Activated CD8-positive, alpha-beta memory T cell treated with anti-CD3 and anti-CD28 coated beads, Interleukin-2, amount 10 ng/mL, durations not matched to agents 7 days and 5 days (primary cell): ENCODE data around the gene CFD. TPM values are rescaled to one million over a fixed set of nuclear protein-coding genes. Genes with fewer than 3 reads are reported as not detected.
A peak's percentile ranks its signal among the peaks of the same experiment; 100 is the strongest.
"Not testable (repeated sequence)": the region's sequence is repeated elsewhere in the genome, so short reads cannot be mapped to it uniquely, and the experiment has no call there.

ENCODE experiments used
- ATAC-seq: fragments of 150-1000 bp; cut with Tn5 transposase; one replicate; pipeline ENCODE4 v1.10.0; 2021; ENCODE audit warnings: moderate library complexity
- CTCF ChIA-PET: fragments of 350-600 bp; sonication (Branson Sonifier 250); formaldehyde crosslinking; loops from one replicate; lab custom pipeline; 2021; ENCODE audit warnings: antibody characterized with exemption; lab: Charles Lee
- DNase-seq: peaks from one replicate; pipeline ENCODE4 v3.0.0-alpha.2; 2020
- H3K27ac Mint-ChIP-seq: one replicate; pipeline ENCODE4 v1.8.0; 2021; ENCODE audit warnings: mild to moderate bottlenecking, mixed read lengths
- H3K27me3 Mint-ChIP-seq: one replicate; pipeline ENCODE4 v1.8.0; 2021; ENCODE audit warnings: mixed read lengths
- H3K36me3 Mint-ChIP-seq: one replicate; pipeline ENCODE4 v1.8.0; 2021; ENCODE audit warnings: mild to moderate bottlenecking, mixed read lengths
- H3K4me1 Mint-ChIP-seq: one replicate; pipeline ENCODE4 v1.8.0; 2021; ENCODE audit warnings: mixed read lengths
- H3K4me3 Mint-ChIP-seq: one replicate; pipeline ENCODE4 v1.8.0; 2021; ENCODE audit warnings: mild to moderate bottlenecking, moderate library complexity, mixed read lengths
- H3K9me3 Mint-ChIP-seq: one replicate; pipeline ENCODE4 v1.8.0; 2022; ENCODE audit warnings: low read depth, mixed read lengths
- total RNA-seq, 2 experiments: library from RNA; stranded (reverse); gene quantifications; one replicate each; pipeline ENCODE4 v1.2.3, GENCODE V29; 2021

CFD gene
- total RNA-seq, 2 experiments from 2014 or later: 0.66 to 1.5 TPM

DNA sequence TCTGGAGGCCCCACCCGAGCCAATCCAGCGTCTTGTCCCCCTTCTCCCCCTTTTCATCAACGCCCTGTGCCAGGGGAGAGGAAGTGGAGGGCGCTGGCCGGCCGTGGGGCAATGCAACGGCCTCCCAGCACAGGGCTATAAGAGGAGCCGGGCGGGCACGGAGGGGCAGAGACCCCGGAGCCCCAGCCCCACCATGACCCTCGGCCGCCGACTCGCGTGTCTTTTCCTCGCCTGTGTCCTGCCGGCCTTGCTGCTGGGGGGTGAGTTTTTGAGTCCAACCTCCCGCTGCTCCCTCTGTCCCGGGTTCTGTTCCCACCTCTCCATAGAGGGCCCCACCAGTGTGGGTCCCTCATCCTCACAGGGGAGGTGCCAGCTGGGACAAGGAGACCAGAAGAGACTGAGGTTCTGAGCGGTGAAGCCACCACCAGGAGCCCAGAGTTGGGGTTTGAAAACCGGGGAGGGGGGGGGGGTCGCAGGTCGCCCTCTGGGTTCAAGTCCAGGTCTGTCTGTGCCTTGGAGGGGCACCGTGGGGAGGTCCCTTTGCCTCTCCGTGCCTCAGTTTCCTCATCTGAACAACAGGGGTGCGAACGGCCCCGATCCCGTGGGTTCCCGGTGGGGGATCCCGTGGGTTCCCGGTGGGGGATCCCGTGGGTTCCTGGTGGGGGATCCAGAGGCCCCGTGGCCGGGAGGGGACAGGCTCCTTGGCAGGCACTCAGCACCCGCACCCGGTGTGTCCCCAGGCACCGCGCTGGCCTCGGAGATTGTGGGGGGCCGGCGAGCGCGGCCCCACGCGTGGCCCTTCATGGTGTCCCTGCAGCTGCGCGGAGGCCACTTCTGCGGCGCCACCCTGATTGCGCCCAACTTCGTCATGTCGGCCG, 7.1 kb upstream of the CFD start, which contains the start of gene ELANE:
ELANE (plus strand) TSS at position 168 of the 878 bp plus-strand sequence; CDS start at position 194, 26 bp downstream.
- Mint-ChIP-seq H3K4me3 (no peak within 1 kb of the TSS), H3K9me3 (no peaks in the 10 kb centered on the region), H3K4me1 (no peaks in the 10 kb centered on the region), H3K27ac (no peak within 1 kb of the TSS), H3K36me3 (no peaks in the 10 kb centered on the region), H3K27me3 (peaks cover 4% of the 10 kb centered on the region)
- ATAC-seq: no peak
- CTCF ChIA-PET: no interaction called here
- no peak for DNase-seq

- no peak for ATAC-seq
- no peak overlapping the region for H3K27ac Mint-ChIP-seq
- no peaks in the 10 kb centered on the region for H3K36me3 Mint-ChIP-seq
Measured at GRCh38 chr19:853014-853585, 6.4 kb upstream of the CFD start.

GRCh38 chr19:853614-854220, 5.7 kb upstream of the CFD start:
- ATAC-seq, H3K27ac Mint-ChIP-seq, H3K4me3 Mint-ChIP-seq, H3K36me3 Mint-ChIP-seq, H3K9me3 Mint-ChIP-seq, H3K4me1 Mint-ChIP-seq, DNase-seq, H3K27me3 Mint-ChIP-seq: not testable (repeated sequence)
- CTCF ChIA-PET: interaction anchor here (1.0 kb wide), 1 partner anchor 10 kb away, joined by 3 read pairs; no protein-coding TSS in a partner anchor

More at GRCh38 chr19:853014-853585, 6.4 kb upstream of the CFD start:
- Mint-ChIP-seq H3K4me1 (no peaks in the 10 kb centered on the region), H3K27me3 (peaks cover 3% of the 10 kb centered on the region), H3K4me3 (no peak overlapping the region), H3K9me3 (no peaks in the 10 kb centered on the region)
- DNase-seq: no peak
- CTCF ChIA-PET: no interaction called here

- H3K36me3 Mint-ChIP-seq: no peaks in the 10 kb centered on the region
- no peaks in the 10 kb centered on the region for H3K9me3 Mint-ChIP-seq
- no peak overlapping the region for H3K4me3 Mint-ChIP-seq
- DNase-seq: no peak
- H3K27me3 Mint-ChIP-seq: peaks cover 11% of the 10 kb centered on the region
- H3K4me1 Mint-ChIP-seq: no peaks in the 10 kb centered on the region
- CTCF ChIA-PET: interaction anchor here (1.0 kb wide), 1 partner anchor 9 kb away, joined by 3 read pairs; no protein-coding TSS in a partner anchor
- no peak for ATAC-seq
- no peak overlapping the region for H3K27ac Mint-ChIP-seq
Measured at GRCh38 chr19:854549-854948, 4.9 kb upstream of the CFD start.

DNA sequence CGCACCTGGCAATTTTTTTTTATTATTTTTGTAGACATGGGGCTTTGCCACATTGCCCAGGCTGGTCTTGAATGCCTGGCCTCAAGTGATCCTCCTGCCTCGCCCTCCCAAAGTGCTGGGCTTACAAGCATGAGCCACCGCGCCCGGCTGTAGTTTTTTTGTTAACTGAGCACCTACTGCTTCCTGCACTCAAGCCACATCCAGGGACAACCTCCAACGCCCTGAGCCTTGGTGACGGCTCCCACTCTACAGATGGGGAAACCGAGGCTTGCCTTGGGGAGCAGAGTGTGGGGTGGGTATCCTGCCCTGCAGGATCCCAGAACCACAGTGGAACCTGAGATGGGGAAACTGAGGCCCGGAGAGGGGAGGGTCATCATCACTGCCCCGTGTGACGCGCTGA, 4.3 kb upstream of the CFD start:
- no peak for ATAC-seq
- no peaks in the 10 kb centered on the region for H3K36me3 Mint-ChIP-seq
- H3K4me3 Mint-ChIP-seq: no peak overlapping the region
- peaks cover 13% of the 10 kb centered on the region for H3K27me3 Mint-ChIP-seq
- CTCF ChIA-PET: interaction anchor here (1.2 to 4.8 kb wide), 2 partner anchors 8 to 129 kb away, joined by 4 to 19 read pairs; partner anchors contain the start of gene WDR18
- H3K9me3 Mint-ChIP-seq: no peaks in the 10 kb centered on the region
- no peak overlapping the region for H3K27ac Mint-ChIP-seq
- DNase-seq: no peak
- no peaks in the 10 kb centered on the region for H3K4me1 Mint-ChIP-seq

DNA sequence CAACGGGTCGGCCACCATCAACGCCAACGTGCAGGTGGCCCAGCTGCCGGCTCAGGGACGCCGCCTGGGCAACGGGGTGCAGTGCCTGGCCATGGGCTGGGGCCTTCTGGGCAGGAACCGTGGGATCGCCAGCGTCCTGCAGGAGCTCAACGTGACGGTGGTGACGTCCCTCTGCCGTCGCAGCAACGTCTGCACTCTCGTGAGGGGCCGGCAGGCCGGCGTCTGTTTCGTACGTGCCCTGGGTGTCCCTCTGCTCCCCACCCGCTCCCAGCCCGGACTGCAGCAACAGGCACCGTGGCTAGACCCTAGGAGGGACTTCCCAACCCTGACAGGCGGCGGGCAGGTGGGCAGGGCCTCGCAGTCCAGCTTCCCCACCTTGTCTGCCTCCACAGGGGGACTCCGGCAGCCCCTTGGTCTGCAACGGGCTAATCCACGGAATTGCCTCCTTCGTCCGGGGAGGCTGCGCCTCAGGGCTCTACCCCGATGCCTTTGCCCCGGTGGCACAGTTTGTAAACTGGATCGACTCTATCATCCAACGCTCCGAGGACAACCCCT, 3.8 kb upstream of the CFD start:
- DNase-seq: no peak
- H3K27me3 Mint-ChIP-seq: peaks cover 13% of the 10 kb centered on the region

DNA sequence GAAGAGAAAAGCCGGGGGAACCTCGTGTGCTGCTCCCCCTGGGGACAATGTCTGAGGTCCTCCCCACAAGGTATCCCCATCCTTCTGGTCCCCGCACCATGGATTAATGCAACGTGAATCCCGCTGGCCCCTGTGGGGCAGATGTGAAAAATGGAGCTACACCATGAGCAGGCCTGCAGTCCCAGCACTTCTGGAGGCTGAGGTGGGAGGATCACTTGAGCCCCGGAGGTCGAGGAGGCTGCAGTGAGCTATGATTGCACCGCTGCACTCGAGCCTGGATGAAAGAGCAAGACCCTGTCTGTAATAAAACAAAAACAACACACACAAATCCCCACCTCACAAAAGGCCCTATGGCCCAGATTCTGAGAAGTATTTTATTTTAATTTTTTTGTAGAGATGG, 1.2 kb upstream of the CFD start:
- H3K27ac Mint-ChIP-seq: no peak overlapping the region
- peaks cover 13% of the 10 kb centered on the region for H3K27me3 Mint-ChIP-seq
- DNase-seq (no peak), ATAC-seq (no peak)
- H3K4me3 Mint-ChIP-seq: no peak overlapping the region
- CTCF ChIA-PET: interaction anchor here (1.3 to 5.1 kb wide), 4 partner anchors 63 to 139 kb away, joined by 4 to 43 read pairs (median 12); partner anchors contain the start of gene WDR18
- H3K9me3 Mint-ChIP-seq: no peaks in the 10 kb centered on the region
- peaks cover 8% of the 10 kb centered on the region for H3K4me1 Mint-ChIP-seq
- no peaks in the 10 kb centered on the region for H3K36me3 Mint-ChIP-seq

More for the DNA sequence above, 3.8 kb upstream of the CFD start:
- no peaks in the 10 kb centered on the region for H3K36me3 Mint-ChIP-seq
- CTCF ChIA-PET: interaction anchor here (1.2 to 5.1 kb wide), 3 partner anchors 8 to 129 kb away, joined by 4 to 43 read pairs (median 19); partner anchors contain the start of gene WDR18
- H3K9me3 Mint-ChIP-seq: no peaks in the 10 kb centered on the region
- H3K27ac Mint-ChIP-seq: no peak overlapping the region
- ATAC-seq: no peak
- no peak overlapping the region for H3K4me3 Mint-ChIP-seq
- H3K4me1 Mint-ChIP-seq: no peaks in the 10 kb centered on the region

DNA sequence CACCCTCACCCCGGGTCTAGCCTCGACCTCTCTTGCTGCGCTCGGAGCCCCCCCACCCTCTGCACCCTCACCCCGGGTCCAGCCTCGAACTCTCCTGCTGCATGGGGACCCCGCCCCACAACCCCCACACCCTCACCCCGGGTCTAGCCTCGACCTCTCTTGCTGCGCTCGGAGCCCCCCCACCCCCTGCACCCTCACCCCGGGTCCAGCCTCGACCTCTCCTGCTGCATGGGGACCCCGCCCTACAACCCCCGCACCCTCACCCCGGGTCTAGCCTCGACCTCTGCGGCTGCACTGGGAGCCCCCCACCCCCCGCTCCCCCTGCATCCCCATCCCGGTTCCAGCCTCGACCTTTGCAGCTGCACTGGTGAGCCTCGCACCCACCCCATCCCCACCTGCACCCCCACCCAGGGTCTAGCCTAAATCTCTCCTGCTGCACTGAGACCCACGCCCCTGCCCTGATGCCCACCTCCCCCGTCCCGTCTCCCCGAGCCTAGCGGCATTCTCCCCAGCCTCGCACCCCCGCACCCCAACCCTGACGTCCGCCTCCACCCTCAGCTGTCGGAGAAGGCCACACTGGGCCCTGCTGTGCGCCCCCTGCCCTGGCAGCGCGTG, 1.8 kb downstream of the CFD start:
- no peak overlapping the region for H3K4me3 Mint-ChIP-seq
- CTCF ChIA-PET: interaction anchor here (5.1 kb wide), 1 partner anchor 60 kb away, joined by 43 read pairs; no protein-coding TSS in a partner anchor
- H3K36me3 Mint-ChIP-seq: no peaks in the 10 kb centered on the region
- no peak overlapping the region for H3K27ac Mint-ChIP-seq
- DNase-seq: no peak
- ATAC-seq: no peak
- H3K9me3 Mint-ChIP-seq: no peaks in the 10 kb centered on the region
- peaks cover 16% of the 10 kb centered on the region for H3K4me1 Mint-ChIP-seq
- H3K27me3 Mint-ChIP-seq: peaks cover 13% of the 10 kb centered on the region

GRCh38 chr19:861756-862580, 2.5 kb downstream of the CFD start:
- peaks cover 13% of the 10 kb centered on the region for H3K27me3 Mint-ChIP-seq
- H3K4me3 Mint-ChIP-seq: no peak overlapping the region
- H3K27ac Mint-ChIP-seq: peak overlapping the region; percentile 67
- H3K4me1 Mint-ChIP-seq: peaks cover 16% of the 10 kb centered on the region
- peak; percentile 40 for ATAC-seq
- peak; percentile 84 for DNase-seq
- CTCF ChIA-PET: interaction anchor here (0.7 to 4.4 kb wide), 6 partner anchors 31 to 379 kb away, joined by 3 to 85 read pairs (median 18); partner anchors contain the start of genes ATP5F1D, KISS1R, MED16 and R3HDM4
- no peaks in the 10 kb centered on the region for H3K9me3 Mint-ChIP-seq
- H3K36me3 Mint-ChIP-seq: no peaks in the 10 kb centered on the region

DNA sequence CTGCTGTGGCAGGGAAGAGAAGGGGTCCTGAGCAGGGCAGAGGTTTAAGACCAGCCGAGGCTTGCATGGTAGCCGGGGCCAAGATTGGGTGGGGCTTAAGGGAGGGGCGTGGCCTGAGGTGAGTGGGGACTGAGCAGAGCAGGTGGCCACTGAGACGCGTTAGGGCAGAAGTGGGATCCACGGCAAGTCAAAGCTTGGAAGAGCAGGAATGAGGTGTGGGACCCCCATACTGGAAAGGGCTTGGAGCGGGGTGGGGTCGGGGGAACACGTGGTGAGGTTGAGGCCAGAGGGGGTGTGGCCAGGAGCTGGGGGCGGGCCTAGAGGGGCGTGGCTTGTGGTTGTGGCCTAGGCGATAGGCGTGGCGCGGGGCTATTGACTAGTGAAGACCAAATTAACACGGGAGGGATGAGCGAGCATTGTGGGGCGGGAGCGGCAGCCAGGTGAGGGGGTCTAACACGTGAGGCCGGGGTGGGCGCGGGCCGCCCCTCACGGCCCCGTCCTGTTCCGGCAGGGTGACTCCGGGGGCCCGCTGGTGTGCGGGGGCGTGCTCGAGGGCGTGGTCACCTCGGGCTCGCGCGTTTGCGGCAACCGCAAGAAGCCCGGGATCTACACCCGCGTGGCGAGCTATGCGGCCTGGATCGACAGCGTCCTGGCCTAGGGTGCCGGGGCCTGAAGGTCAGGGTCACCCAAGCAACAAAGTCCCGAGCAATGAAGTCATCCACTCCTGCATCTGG, 3.3 kb downstream of the CFD start:
- Mint-ChIP-seq H3K9me3 (no peaks in the 10 kb centered on the region), H3K27me3 (peaks cover 13% of the 10 kb centered on the region), H3K4me1 (peaks cover 16% of the 10 kb centered on the region), H3K4me3 (peak overlapping the region; percentile 70), H3K27ac (peak overlapping the region; percentile 67), H3K36me3 (peaks cover 3% of the 10 kb centered on the region)
- DNase-seq (peak; percentile 90), ATAC-seq (peak; percentile 61)
- CTCF ChIA-PET: interaction anchor here (0.7 to 4.4 kb wide), 21 partner anchors 9 to 379 kb away, joined by 3 to 85 read pairs (median 6); partner anchors contain the start of genes ATP5F1D, KISS1R, MED16 and R3HDM4

- Mint-ChIP-seq H3K4me1 (peaks cover 16% of the 10 kb centered on the region), H3K9me3 (no peaks in the 10 kb centered on the region), H3K27ac (peak overlapping the region; percentile 88), H3K4me3 (peak overlapping the region; percentile 70), H3K36me3 (peaks cover 3% of the 10 kb centered on the region), H3K27me3 (peaks cover 13% of the 10 kb centered on the region)
- CTCF ChIA-PET: interaction anchor here (0.6 to 4.4 kb wide), 29 partner anchors 8 to 378 kb away, joined by 3 to 85 read pairs (median 4); partner anchors contain the start of genes ATP5F1D, KISS1R, MED16 and R3HDM4
- DNase-seq (no peak), ATAC-seq (no peak)
Measured at GRCh38 chr19:863315-863620, 3.8 kb downstream of the CFD start.
